ENCODE measurements around the gene TLK1. TPM values are rescaled to one million over a fixed set of nuclear protein-coding genes. Genes with fewer than 3 reads are reported as not detected.

Gene TLK1
- total and polyA plus RNA-seq, 10 of the 15 experiments (the other 5 are each of a cell fraction or from before 2014, with no cell fraction given) = 25.1 to 126 (median 57.3) TPM

- intact Hi-C loops (cut with micrococcal nuclease; ENCODE audit: unreplicated experiment) (loop anchor here (1.0 to 10.0 kb wide), 6 partner anchors 72 to 366 kb away; partner anchors contain the start of genes CYBRD1, DCAF17 and METTL8), in situ Hi-C loops (cut with MboI) (loop anchor here (5.0 kb wide), 1 partner anchor 258 kb away; no protein-coding TSS in a partner anchor)
- Histone ChIP-seq H3K79me2 (ENCODE audit: control insufficient read depth, insufficient read depth, low read length) (peaks cover 82% of the 10 kb centered on the region), H4K20me1 (ENCODE audit: control insufficient read depth, insufficient read depth) (peaks cover 11% of the 10 kb centered on the region), H3K9me3 (replicated peaks; ENCODE audit: control insufficient read depth, insufficient read depth, low read length) (no peaks in the 10 kb centered on the region), H3K27ac (ENCODE audit: control insufficient read depth, insufficient read depth) (peak overlapping the region; percentile 96), H3K4me1 (ENCODE audit: control insufficient read depth, insufficient read depth, low read length) (peaks cover 31% of the 10 kb centered on the region), H2AFZ (ENCODE audit: control insufficient read depth, low read depth, low read length) (no peak overlapping the region), H3K4me3 (peak overlapping the region; percentile 90), H3K4me2 (ENCODE audit: control insufficient read depth, insufficient read depth) (peak overlapping the region; percentile 87), H3K36me3 (ENCODE audit: control insufficient read depth in 2 of 2, insufficient read depth in 2 of 2, low read length in 1 of 2) (no peaks in the 10 kb centered on the region), H3K27me3 (replicated peaks in 1 of 2; ENCODE audit: control insufficient read depth in 2 of 2, insufficient read depth in 2 of 2, low read length in 1 of 2) (no peaks in the 10 kb centered on the region), H3K9ac (ENCODE audit: control insufficient read depth, insufficient read depth, low read length) (peak overlapping the region; percentile 98)
- ChIA-PET SMC1A (ENCODE audit: uncharacterized antibody, unreplicated experiment) (interaction anchor here (0.7 to 14.6 kb wide), 27 partner anchors 9 to 257 kb away, joined by 3 to 236 read pairs (median 6); no protein-coding TSS in a partner anchor), CTCF (interaction anchor here (0.6 to 11.1 kb wide), 24 partner anchors 11 to 277 kb away, joined by 3 to 92 read pairs (median 4); no protein-coding TSS in a partner anchor), POLR2A (interaction anchor here (0.6 to 11.0 kb wide), 13 partner anchors 8 to 274 kb away, joined by 3 to 143 read pairs (median 6); partner anchors contain the start of genes DCAF17 and METTL8), RAD21 (ENCODE audit: unreplicated experiment) (interaction anchor here (0.7 to 10.2 kb wide), 22 partner anchors 9 to 376 kb away, joined by 3 to 102 read pairs (median 5); partner anchors contain the start of genes GORASP2 and METTL8)
- 0 out of 2 replicates have a peak, but pooled peaks have one; percentile 47 for TF ChIP-seq MXI1 (IDR thresholded peaks at IDR 0.05; ENCODE audit: low read depth, low read length)
- TF ChIP-seq BHLHE40 (IDR thresholded peaks at IDR 0.05; ENCODE audit: borderline replicate concordance in 1 of 2, low read depth in 2 of 2, low read length in 1 of 2) = no peak
- TF ChIP-seq MYB (IDR thresholded peaks at IDR 0.05; ENCODE audit: borderline replicate concordance, low read depth, low read length) = no peak
- TF ChIP-seq NFIC (IDR thresholded peaks at IDR 0.05; ENCODE audit: low read depth, low read length) = peak; percentile 49
- no peak for FAIRE-seq
- no peak for DNase-seq (ENCODE audit: low read depth, low spot score)
- WGBS (ENCODE audit: insufficient coverage, insufficient replicate concordance, low lambda C conversion rate, missing lambda C conversion rate) = 1% methylated on average over 15 of the region's 15 CpGs
- no peak; the same call in 1 of the 3 replicates for ATAC-seq
- TSS peak; percentile 48 for BruUV-seq (replicated peaks)
Observed at GRCh38 chr2:171158790-171159371, 1.8 kb downstream of the TLK1 start.
